Activated naive CD4-positive, alpha-beta T cell treated with anti-CD3 and anti-CD28 coated beads, Interleukin-2, amount 10 ng/mL, durations not matched to agents 7 days and 5 days (primary cell): Measurements from ENCODE around the gene ST6GAL1.
A peak's percentile ranks its signal among the peaks of the same experiment; 100 is the strongest.
"Not testable (repeated sequence)": the region's sequence is repeated elsewhere in the genome, so short reads cannot be mapped to it uniquely, and the experiment has no call there.

Experiments
- CTCF ChIA-PET: fragments of 350-600 bp; sonication (Branson Sonifier 250); formaldehyde crosslinking; loops from one replicate; lab custom pipeline; 2021; ENCODE audit warnings: antibody characterized with exemption; lab: Charles Lee
- DNase-seq: peaks from one replicate; pipeline ENCODE4 v3.0.0-alpha.2; 2020
- H3K27ac Mint-ChIP-seq: one replicate; pipeline ENCODE4 v1.8.0; 2021; ENCODE audit warnings: mild to moderate bottlenecking, moderate library complexity, mixed read lengths
- H3K27me3 Mint-ChIP-seq: one replicate; pipeline ENCODE4 v1.8.0; 2021; ENCODE audit warnings: mild to moderate bottlenecking, mixed read lengths
- H3K36me3 Mint-ChIP-seq: one replicate; pipeline ENCODE4 v1.8.0; 2021; ENCODE audit warnings: mixed read lengths
- H3K4me1 Mint-ChIP-seq: one replicate; pipeline ENCODE4 v1.8.0; 2021; ENCODE audit warnings: mixed read lengths
- H3K4me3 Mint-ChIP-seq: one replicate; pipeline ENCODE4 v1.8.0; 2021; ENCODE audit warnings: mild to moderate bottlenecking, moderate library complexity, mixed read lengths
- H3K9me3 Mint-ChIP-seq: one replicate; pipeline ENCODE4 v1.8.0; 2021; ENCODE audit warnings: mixed read lengths

Gene ST6GAL1

GRCh38 chr3:186991470-186991869 lies 61.1 kb downstream of the ST6GAL1 start:
- CTCF ChIA-PET: interaction anchor here (0.7 kb wide), 1 partner anchor 17 kb away, joined by 3 read pairs; no protein-coding TSS in a partner anchor
- Mint-ChIP-seq H3K4me1 (peaks cover 8% of the 10 kb centered on the region), H3K27me3 (no peaks in the 10 kb centered on the region), H3K36me3 (peaks cover 57% of the 10 kb centered on the region), H3K9me3 (no peaks in the 10 kb centered on the region), H3K27ac (no peak overlapping the region), H3K4me3 (no peak overlapping the region)
- no peak for DNase-seq

GRCh38 chr3:186992096-186992495 lies 61.8 kb downstream of the ST6GAL1 start:
- H3K27me3 Mint-ChIP-seq, H3K4me1 Mint-ChIP-seq, H3K4me3 Mint-ChIP-seq, H3K9me3 Mint-ChIP-seq, CTCF ChIA-PET, DNase-seq, H3K27ac Mint-ChIP-seq: not testable (repeated sequence)
- peaks cover 53% of the 10 kb centered on the region for H3K36me3 Mint-ChIP-seq

GRCh38 chr3:186993210-186993782 lies 63.0 kb downstream of the ST6GAL1 start:
- DNase-seq: no peak
- H3K4me3 Mint-ChIP-seq: no peak overlapping the region
- H3K4me1 Mint-ChIP-seq: peaks cover 7% of the 10 kb centered on the region
- CTCF ChIA-PET: no interaction called here
- no peak overlapping the region for H3K27ac Mint-ChIP-seq
- peaks cover 46% of the 10 kb centered on the region for H3K36me3 Mint-ChIP-seq
- no peaks in the 10 kb centered on the region for H3K9me3 Mint-ChIP-seq
- no peaks in the 10 kb centered on the region for H3K27me3 Mint-ChIP-seq

- peaks cover 41% of the 10 kb centered on the region for H3K36me3 Mint-ChIP-seq
- H3K27me3 Mint-ChIP-seq: no peaks in the 10 kb centered on the region
- H3K4me3 Mint-ChIP-seq: no peak overlapping the region
- no peaks in the 10 kb centered on the region for H3K9me3 Mint-ChIP-seq
- CTCF ChIA-PET: no interaction called here
- no peak for DNase-seq
- peaks cover 7% of the 10 kb centered on the region for H3K4me1 Mint-ChIP-seq
- peak overlapping the region; percentile 20 for H3K27ac Mint-ChIP-seq
Measured at GRCh38 chr3:186994000-186994955, 64.0 kb downstream of the ST6GAL1 start.

DNA sequence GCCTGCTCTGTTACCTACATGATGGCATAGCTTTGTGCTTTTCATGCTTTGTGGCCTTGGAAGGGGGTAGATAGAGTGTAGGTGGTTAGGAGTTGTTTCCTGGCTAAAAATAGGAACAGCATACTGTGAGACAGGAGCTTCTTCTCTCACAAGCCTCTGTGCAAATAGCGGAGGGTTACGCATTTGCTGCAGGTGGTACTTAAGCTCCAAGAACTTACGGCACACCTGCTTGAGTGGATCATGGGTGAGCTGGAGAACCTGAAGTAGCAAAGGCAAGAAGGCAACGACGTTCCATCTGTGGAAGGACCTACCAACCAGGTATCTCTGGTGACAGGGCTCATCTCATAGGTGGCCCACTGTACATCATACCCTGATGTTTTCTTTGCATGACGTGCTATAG lies 66.0 kb downstream of the ST6GAL1 start:
- no peak overlapping the region for H3K27ac Mint-ChIP-seq
- H3K4me3 Mint-ChIP-seq: no peak overlapping the region
- no peaks in the 10 kb centered on the region for H3K9me3 Mint-ChIP-seq
- H3K36me3 Mint-ChIP-seq: peaks cover 45% of the 10 kb centered on the region
- DNase-seq: no peak
- CTCF ChIA-PET: interaction anchor here (1.0 to 1.8 kb wide), 2 partner anchors 30 to 145 kb away, joined by 3 read pairs; no protein-coding TSS in a partner anchor
- H3K4me1 Mint-ChIP-seq: peaks cover 24% of the 10 kb centered on the region
- no peaks in the 10 kb centered on the region for H3K27me3 Mint-ChIP-seq

GRCh38 chr3:186997061-186997460 lies 66.7 kb downstream of the ST6GAL1 start:
- H3K4me3 Mint-ChIP-seq: no peak overlapping the region
- DNase-seq: no peak
- H3K36me3 Mint-ChIP-seq: peaks cover 41% of the 10 kb centered on the region
- H3K27me3 Mint-ChIP-seq: no peaks in the 10 kb centered on the region
- H3K9me3 Mint-ChIP-seq: no peaks in the 10 kb centered on the region
- H3K27ac Mint-ChIP-seq: no peak overlapping the region
- H3K4me1 Mint-ChIP-seq: peaks cover 28% of the 10 kb centered on the region
- CTCF ChIA-PET: interaction anchor here (1.0 to 1.8 kb wide), 2 partner anchors 29 to 146 kb away, joined by 3 read pairs; no protein-coding TSS in a partner anchor

DNA sequence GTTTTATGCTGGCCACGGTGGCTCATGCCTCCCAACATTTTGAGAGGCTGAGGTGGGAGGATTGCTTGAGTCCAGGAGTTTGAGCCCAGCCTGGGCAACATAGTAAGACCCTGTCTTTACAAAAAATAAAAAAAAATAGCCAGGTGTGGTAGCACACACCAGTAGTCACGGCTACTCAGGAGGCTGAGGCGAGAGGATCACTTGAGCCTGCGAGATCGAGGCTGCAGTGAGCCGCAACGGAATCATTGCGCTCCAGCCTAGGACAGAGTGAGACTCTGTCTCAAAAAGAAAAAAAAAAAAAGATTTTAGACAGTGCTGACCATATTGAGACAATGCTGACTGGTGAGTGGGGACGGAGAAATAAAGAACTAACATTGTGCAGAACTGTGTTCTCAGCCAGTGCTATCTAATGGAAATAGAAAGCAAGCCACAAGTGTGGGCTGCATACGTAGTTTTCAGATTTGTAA lies 67.2 kb downstream of the ST6GAL1 start:
- DNase-seq: no peak
- CTCF ChIA-PET: no interaction called here
- Mint-ChIP-seq H3K4me3 (no peak overlapping the region), H3K27ac (no peak overlapping the region), H3K9me3 (no peaks in the 10 kb centered on the region), H3K27me3 (no peaks in the 10 kb centered on the region), H3K36me3 (peaks cover 43% of the 10 kb centered on the region), H3K4me1 (peaks cover 32% of the 10 kb centered on the region)

DNA sequence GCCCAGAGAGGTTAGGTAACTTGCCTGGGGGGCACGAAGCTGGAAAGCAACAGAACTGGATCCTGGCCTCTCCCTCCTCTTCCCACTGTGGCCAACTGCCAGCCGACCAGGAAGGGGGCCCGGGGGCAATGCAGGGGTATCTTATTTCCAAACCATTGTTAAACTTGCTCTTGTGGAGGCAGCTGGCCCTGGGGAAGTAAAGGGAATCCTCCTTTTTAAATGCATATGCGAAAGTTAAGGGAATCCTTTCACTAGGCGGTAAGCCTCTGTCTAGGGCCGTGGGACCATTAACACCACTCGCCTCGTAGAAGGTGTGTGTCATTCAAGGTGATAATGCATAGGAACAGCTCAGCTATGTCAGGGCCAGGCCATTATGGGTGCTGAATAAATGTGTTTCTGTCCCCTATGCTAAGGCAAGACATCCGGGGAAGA lies 68.6 kb downstream of the ST6GAL1 start:
- Mint-ChIP-seq H3K4me3 (no peak overlapping the region), H3K4me1 (peaks cover 43% of the 10 kb centered on the region), H3K36me3 (peaks cover 47% of the 10 kb centered on the region), H3K9me3 (peaks cover 6% of the 10 kb centered on the region), H3K27me3 (no peaks in the 10 kb centered on the region), H3K27ac (no peak overlapping the region)
- CTCF ChIA-PET: no interaction called here
- no peak for DNase-seq

GRCh38 chr3:187000711-187001151 lies 70.4 kb downstream of the ST6GAL1 start:
- Mint-ChIP-seq H3K4me1 (peaks cover 57% of the 10 kb centered on the region), H3K27ac (peak overlapping the region; percentile 79), H3K9me3 (peaks cover 17% of the 10 kb centered on the region), H3K36me3 (peaks cover 55% of the 10 kb centered on the region), H3K4me3 (no peak overlapping the region), H3K27me3 (no peaks in the 10 kb centered on the region)
- CTCF ChIA-PET: interaction anchor here (1.6 kb wide), 1 partner anchor 164 kb away, joined by 5 read pairs; no protein-coding TSS in a partner anchor
- DNase-seq: no peak

DNA sequence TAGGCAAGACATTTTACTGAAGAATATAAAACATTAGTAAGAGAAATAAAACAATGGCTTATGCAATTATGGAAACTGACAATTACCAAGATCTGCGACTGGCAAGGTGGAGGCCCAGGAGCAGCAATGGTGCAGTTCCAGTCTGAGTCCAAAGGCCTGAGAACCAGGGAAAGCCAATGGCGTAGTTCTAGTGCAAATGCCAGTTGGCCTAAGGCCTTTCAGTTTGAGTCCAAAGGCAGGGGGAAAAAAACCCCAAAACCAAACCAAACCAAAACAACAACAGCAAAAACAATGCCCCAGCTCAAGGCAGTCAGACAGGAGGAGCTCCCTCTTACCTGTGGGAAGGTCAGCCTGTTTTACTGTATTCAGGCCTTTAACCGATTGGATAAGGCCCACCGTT lies 72.6 kb downstream of the ST6GAL1 start:
- no peaks in the 10 kb centered on the region for H3K27me3 Mint-ChIP-seq
- H3K36me3 Mint-ChIP-seq: peaks cover 67% of the 10 kb centered on the region
- H3K4me3 Mint-ChIP-seq: no peak overlapping the region
- CTCF ChIA-PET: no interaction called here
- H3K27ac Mint-ChIP-seq: no peak overlapping the region
- H3K9me3 Mint-ChIP-seq: peaks cover 21% of the 10 kb centered on the region
- peaks cover 77% of the 10 kb centered on the region for H3K4me1 Mint-ChIP-seq
- no peak for DNase-seq

- peak overlapping the region; percentile 88 for H3K27ac Mint-ChIP-seq
- CTCF ChIA-PET: interaction anchor here (1.3 to 1.4 kb wide), 2 partner anchors 20 to 157 kb away, joined by 3 to 4 read pairs; no protein-coding TSS in a partner anchor
- no peaks in the 10 kb centered on the region for H3K27me3 Mint-ChIP-seq
- no peak overlapping the region for H3K4me3 Mint-ChIP-seq
- peak; percentile 50 for DNase-seq
- H3K9me3 Mint-ChIP-seq: peaks cover 23% of the 10 kb centered on the region
- peaks cover 72% of the 10 kb centered on the region for H3K4me1 Mint-ChIP-seq
- H3K36me3 Mint-ChIP-seq: peaks cover 68% of the 10 kb centered on the region
Measured at GRCh38 chr3:187005827-187006481, 75.6 kb downstream of the ST6GAL1 start.

GRCh38 chr3:187006864-187007630 lies 76.7 kb downstream of the ST6GAL1 start:
- Mint-ChIP-seq H3K27me3 (no peaks in the 10 kb centered on the region), H3K27ac (peak overlapping the region; percentile 90), H3K9me3 (peaks cover 23% of the 10 kb centered on the region), H3K36me3 (peaks cover 66% of the 10 kb centered on the region), H3K4me1 (peaks cover 72% of the 10 kb centered on the region), H3K4me3 (peak overlapping the region; percentile 16)
- no peak for DNase-seq
- CTCF ChIA-PET: interaction anchor here (1.3 to 1.4 kb wide), 2 partner anchors 19 to 158 kb away, joined by 3 to 4 read pairs; no protein-coding TSS in a partner anchor

DNA sequence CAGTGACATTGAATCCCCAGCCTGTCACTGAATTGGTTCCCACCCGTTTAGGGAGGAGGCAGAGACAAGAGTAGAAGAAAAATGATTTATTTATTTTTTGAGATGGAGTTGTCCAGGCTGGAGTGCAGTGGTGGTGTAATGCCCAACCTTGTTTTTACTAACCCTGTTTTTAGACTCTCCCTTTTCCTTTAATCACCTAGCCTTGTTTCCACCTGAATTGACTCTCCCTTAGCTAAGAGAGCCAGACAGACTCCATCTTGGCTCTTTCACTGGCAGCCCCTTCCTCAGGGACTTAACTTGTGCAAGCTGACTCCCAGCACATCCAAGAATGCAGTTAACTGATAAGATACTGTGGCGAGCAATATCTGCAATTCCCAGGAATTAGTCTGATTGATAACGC lies 80.1 kb downstream of the ST6GAL1 start:
- peaks cover 10% of the 10 kb centered on the region for H3K9me3 Mint-ChIP-seq
- CTCF ChIA-PET, DNase-seq, H3K27ac Mint-ChIP-seq, H3K27me3 Mint-ChIP-seq, H3K4me3 Mint-ChIP-seq: not testable (repeated sequence)
- peaks cover 64% of the 10 kb centered on the region for H3K36me3 Mint-ChIP-seq
- peaks cover 74% of the 10 kb centered on the region for H3K4me1 Mint-ChIP-seq
